Panc1 (cell line): ENCODE data around the gene QPCTL. TPM values are rescaled to one million over a fixed set of nuclear protein-coding genes. Genes with fewer than 3 reads are reported as not detected.
"Not testable (repeated sequence)": the region's sequence is repeated elsewhere in the genome, so short reads cannot be mapped to it uniquely, and the experiment has no call there.

Source experiments
- ATAC-seq: fragments of 200-7000 bp; cut with Tn5 transposase; 2 replicates; pipeline ENCODE4 v1.9.1; 2020; ENCODE audit warnings: mild to moderate bottlenecking, moderate library complexity
- BruUV-seq: library from RNA; stranded (reverse); fragments of 400-500 nt; replicated peaks from 2 replicates; lab custom pipeline; 2021; lab: Mats Ljungman, UMichigan
- CTCF ChIA-PET: fragments of 300-600 bp; sonication (Branson Sonifier 250); formaldehyde crosslinking; loops from one replicate; lab custom pipeline; 2022; ENCODE audit warnings: antibody characterized with exemption; lab: Charles Lee
- POLR2A ChIA-PET: fragments of 300-600 bp; sonication (Branson Sonifier 250); formaldehyde crosslinking; loops from one replicate; lab custom pipeline; 2022; ENCODE audit warnings: antibody characterized with exemption; lab: Charles Lee
- DNase-seq: peaks from one replicate; pipeline ENCODE4 v3.0.0-alpha.2; 2010; ENCODE audit warnings: low read depth, low spot score
- H3K27ac ChIP-seq: 2 replicates; pipeline ENCODE4 v1.5.1; 2011; ENCODE audit warnings: mild to moderate bottlenecking, low read length, inconsistent platforms
- H3K27me3 ChIP-seq: fragments of 200-500 bp; sonication (Bioruptor generic); 2 replicates; pipeline ENCODE4 v1.6.0; 2014; ENCODE audit warnings: low read length, inconsistent platforms; ENCODE audit not compliant: control insufficient read depth, insufficient read depth
- H3K36me3 ChIP-seq: fragments of 200-500 bp; sonication (Bioruptor generic); 2 replicates; pipeline ENCODE4 v1.5.1; 2014; ENCODE audit warnings: inconsistent platforms, mild to moderate bottlenecking, low read length, moderate library complexity; ENCODE audit not compliant: control insufficient read depth, insufficient read depth
- H3K4me1 ChIP-seq: 2 replicates; pipeline ENCODE4 v1.5.1; 2011; ENCODE audit warnings: inconsistent platforms, mild to moderate bottlenecking, low read length, moderate library complexity; ENCODE audit not compliant: control insufficient read depth, insufficient read depth
- H3K4me3 ChIP-seq, 2 experiments: 2 replicates each; pipeline ENCODE4 v1.5.1; 2011 to 2012; ENCODE audit warnings: low read depth in 2 of 2, low read length in 2 of 2, mild to moderate bottlenecking in 2 of 2, inconsistent platforms in 1 of 2, moderate library complexity in 1 of 2
- H3K9me3 ChIP-seq: fragments of 200-500 bp; sonication (Bioruptor generic); 2 replicates; pipeline ENCODE4 v1.5.1; 2014; ENCODE audit warnings: low read depth, mild to moderate bottlenecking, inconsistent platforms, low read length, moderate library complexity; ENCODE audit not compliant: control insufficient read depth, insufficient read depth
- POLR2AphosphoS5 ChIP-seq: IDR thresholded peaks from 2 replicates; pipeline ENCODE4 v1.6.1; 2012; ENCODE audit warnings: mild to moderate bottlenecking, low read depth, low read length, moderate library complexity
- REST ChIP-seq, 2 experiments: IDR thresholded peaks; 2 replicates each; pipeline ENCODE4 v1.6.1; 2011 to 2012; ENCODE audit warnings: low read depth in 2 of 2, control low read depth in 1 of 2, low read length in 1 of 2, mild to moderate bottlenecking in 1 of 2, moderate library complexity in 1 of 2; ENCODE audit not compliant: insufficient read depth in 1 of 2
- SIN3A ChIP-seq: IDR thresholded peaks from 2 replicates; pipeline ENCODE4 v1.6.1; 2012; ENCODE audit warnings: low read depth, mild to moderate bottlenecking, low read length, moderate library complexity, borderline replicate concordance; ENCODE audit not compliant: insufficient read depth
- TCF7L2 ChIP-seq: IDR thresholded peaks from 2 replicates; pipeline ENCODE4 v1.6.1; 2011; ENCODE audit warnings: mild to moderate bottlenecking, low read depth, low read length, inconsistent platforms
- in situ Hi-C: cut with HindIII; loops from 2 replicates; pipeline ENCODE4 v1.10.0; 2016; ENCODE audit warnings: low sequenced_read_pairs, low pct_unique_long_range_greater_than_20kb
- intact Hi-C: fragments of 100-400 bp; cut with micrococcal nuclease; formaldehyde crosslinking; loops from one replicate; pipeline ENCODE4 v1.10.0; 2022; ENCODE audit not compliant: unreplicated experiment
- total RNA-seq: library from RNA; stranded (reverse); gene quantifications from one replicate; pipeline ENCODE4 v1.2.1, GENCODE V29; 2021; ENCODE audit not compliant: unreplicated experiment
- TF ChIP-seq, protein P1 (sequence below): fragments of 450-650 bp; IDR thresholded peaks from 2 replicates; pipeline ENCODE4 v1.5.1; 2017; ENCODE audit warnings: mild to moderate bottlenecking

QPCTL gene
- total RNA-seq, 1 experiment from 2014 or later: 19.4 TPM

GRCh38 chr19:45747513-45747912 lies 55.0 kb downstream of the QPCTL start:
- Histone ChIP-seq H3K27ac (no peak overlapping the region), H3K27me3 (no peaks in the 10 kb centered on the region), H3K4me3 (no peak overlapping the region), H3K4me1 (no peaks in the 10 kb centered on the region), H3K9me3 (no peaks in the 10 kb centered on the region), H3K36me3 (no peaks in the 10 kb centered on the region)
- CTCF ChIA-PET: no interaction called here
- DNase-seq (no peak), ATAC-seq (no peak)
- in situ Hi-C loops (no loop called here), intact Hi-C loops (no loop called here)
- no peak for TF ChIP-seq REST (IDR thresholded peaks at IDR 0.05; ENCODE audit: insufficient read depth in 1 of 2, low read depth in 2 of 2, low read length in 1 of 2)
- TF ChIP-seq TCF7L2: no peak
- TF ChIP-seq, protein P1, sequence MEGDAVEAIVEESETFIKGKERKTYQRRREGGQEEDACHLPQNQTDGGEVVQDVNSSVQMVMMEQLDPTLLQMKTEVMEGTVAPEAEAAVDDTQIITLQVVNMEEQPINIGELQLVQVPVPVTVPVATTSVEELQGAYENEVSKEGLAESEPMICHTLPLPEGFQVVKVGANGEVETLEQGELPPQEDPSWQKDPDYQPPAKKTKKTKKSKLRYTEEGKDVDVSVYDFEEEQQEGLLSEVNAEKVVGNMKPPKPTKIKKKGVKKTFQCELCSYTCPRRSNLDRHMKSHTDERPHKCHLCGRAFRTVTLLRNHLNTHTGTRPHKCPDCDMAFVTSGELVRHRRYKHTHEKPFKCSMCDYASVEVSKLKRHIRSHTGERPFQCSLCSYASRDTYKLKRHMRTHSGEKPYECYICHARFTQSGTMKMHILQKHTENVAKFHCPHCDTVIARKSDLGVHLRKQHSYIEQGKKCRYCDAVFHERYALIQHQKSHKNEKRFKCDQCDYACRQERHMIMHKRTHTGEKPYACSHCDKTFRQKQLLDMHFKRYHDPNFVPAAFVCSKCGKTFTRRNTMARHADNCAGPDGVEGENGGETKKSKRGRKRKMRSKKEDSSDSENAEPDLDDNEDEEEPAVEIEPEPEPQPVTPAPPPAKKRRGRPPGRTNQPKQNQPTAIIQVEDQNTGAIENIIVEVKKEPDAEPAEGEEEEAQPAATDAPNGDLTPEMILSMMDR: no peak
- TF ChIP-seq SIN3A: no peak
- no peak for TF ChIP-seq POLR2AphosphoS5
- POLR2A ChIA-PET: no interaction called here
- BruUV-seq: no TSS peak

GRCh38 chr19:45751483-45751882 lies 59.0 kb downstream of the QPCTL start:
- intact Hi-C loops, in situ Hi-C loops, H3K36me3 ChIP-seq, DNase-seq, H3K27me3 ChIP-seq, ATAC-seq, H3K9me3 ChIP-seq, H3K4me1 ChIP-seq, H3K27ac ChIP-seq, BruUV-seq, H3K4me3 ChIP-seq, CTCF ChIA-PET: not testable (repeated sequence)
- POLR2A ChIA-PET: interaction anchor here (0.7 to 1.0 kb wide), 2 partner anchors 16 to 22 kb away, joined by 7 to 14 read pairs; no protein-coding TSS in a partner anchor

GRCh38 chr19:45752639-45753038 lies 60.2 kb downstream of the QPCTL start:
- no peak for DNase-seq
- in situ Hi-C loops (no loop called here), intact Hi-C loops (no loop called here)
- Histone ChIP-seq H3K36me3 (no peaks in the 10 kb centered on the region), H3K4me3 (no peak overlapping the region), H3K27ac (no peak overlapping the region), H3K4me1 (no peaks in the 10 kb centered on the region), H3K9me3 (no peaks in the 10 kb centered on the region), H3K27me3 (no peaks in the 10 kb centered on the region)
- CTCF ChIA-PET: no interaction called here
- POLR2A ChIA-PET: no interaction called here
- TF ChIP-seq TCF7L2: no peak
- TF ChIP-seq POLR2AphosphoS5: no peak
- TF ChIP-seq SIN3A: no peak
- TF ChIP-seq REST (IDR thresholded peaks at IDR 0.05; ENCODE audit: insufficient read depth in 1 of 2, low read depth in 2 of 2, low read length in 1 of 2): no peak
- TF ChIP-seq, protein P1: no peak
- BruUV-seq: no TSS peak
- ATAC-seq: no peak
